Glomerular endothelial cell (primary cell): Measurements from ENCODE around the gene PLXNA2. TPM values are rescaled to one million over a fixed set of nuclear protein-coding genes. Genes with fewer than 3 reads are reported as not detected.

Experiments used
- DNase-seq: peaks from one replicate; pipeline ENCODE4 v3.0.0-alpha.2; 2011; ENCODE audit warnings: low read depth, low spot score; ENCODE audit errors: extremely low read depth
- total RNA-seq: library from RNA; depleted of rRNA; stranded (reverse); fragments of >200 nt; gene quantifications from 2 replicates; pipeline ENCODE4 v1.2.3, GENCODE V29; 2015

Gene PLXNA2
- 142 and 181 TPM in 2 replicates for total RNA-seq

- DNase-seq, result no peak
These were observed at the start of gene PLXNA2 for GRCh38 chr1:208243967-208244916. TSS of gene PLXNA2 (minus strand) at chr1:208244384. CDS start at chr1:208217922, 26,462 bp downstream.

- DNase-seq, result no peak
These were observed 48.7 kb upstream of the PLXNA2 start for GRCh38 chr1:208292908-208293307.

- DNase-seq, result no peak
These were observed 47.9 kb upstream of the PLXNA2 start for GRCh38 chr1:208291923-208292711.

- no peak for DNase-seq
These were observed 46.9 kb upstream of the PLXNA2 start for GRCh38 chr1:208291129-208291528.

GRCh38 chr1:208289716-208290115 is 45.5 kb upstream of the PLXNA2 start:
- no peak for DNase-seq

- DNase-seq, result no peak
These were observed 44.3 kb upstream of the PLXNA2 start for GRCh38 chr1:208288495-208288894.

GRCh38 chr1:208280681-208281450 is 36.7 kb upstream of the PLXNA2 start:
- DNase-seq, result no peak

- no peak for DNase-seq
These were observed 35.8 kb upstream of the PLXNA2 start for GRCh38 chr1:208279826-208280588.

- DNase-seq, result no peak
These were observed 34.5 kb upstream of the PLXNA2 start for GRCh38 chr1:208278638-208279037.

- DNase-seq, result no peak
These were observed 32.7 kb upstream of the PLXNA2 start for GRCh38 chr1:208276757-208277435.

- DNase-seq, result no peak
These were observed 30.9 kb upstream of the PLXNA2 start for GRCh38 chr1:208275083-208275482.

- DNase-seq, result no peak
These were observed 29.3 kb upstream of the PLXNA2 start for GRCh38 chr1:208273386-208274017.

- no peak for DNase-seq
These were observed 28.5 kb upstream of the PLXNA2 start for GRCh38 chr1:208272713-208273112.

- DNase-seq, result no peak
These were observed 28.1 kb upstream of the PLXNA2 start for GRCh38 chr1:208272311-208272710.

GRCh38 chr1:208271236-208271635 is 27.1 kb upstream of the PLXNA2 start:
- no peak for DNase-seq

- no peak for DNase-seq
These were observed 26.5 kb upstream of the PLXNA2 start for GRCh38 chr1:208270651-208271141.

- no peak for DNase-seq
These were observed 25.1 kb upstream of the PLXNA2 start for GRCh38 chr1:208269338-208269666.

GRCh38 chr1:208268541-208269337 is 24.6 kb upstream of the PLXNA2 start:
- DNase-seq, result no peak
